Testis (tissue), 3 donors: ENCODE results near the gene TMOD4. TPM values are rescaled to one million over a fixed set of nuclear protein-coding genes. Genes with fewer than 3 reads are reported as not detected.

ENCODE experiments used
- DNase-seq: peaks from one replicate; pipeline ENCODE4 v3.0.0-alpha.2; 2019
- H3K27ac ChIP-seq, 2 donors: fragments of 200-600 bp; sonication (generic); one replicate each; pipeline ENCODE4 v1.5.1; 2019
- H3K27me3 ChIP-seq: fragments of 200-600 bp; sonication (generic); one replicate; pipeline ENCODE4 v1.5.1; 2019
- H3K36me3 ChIP-seq: fragments of 200-600 bp; sonication (generic); one replicate; pipeline ENCODE4 v1.5.1; 2017; ENCODE audit warnings: low read depth; ENCODE audit errors: missing control alignments
- H3K4me1 ChIP-seq: fragments of 200-600 bp; sonication (generic); one replicate; pipeline ENCODE4 v1.5.1; 2019
- H3K4me3 ChIP-seq, 2 donors: fragments of 200-600 bp; sonication (generic); one replicate each; pipeline ENCODE4 v1.5.1; 2017 to 2019
- H3K9me3 ChIP-seq: fragments of 200-600 bp; sonication (generic); one replicate; pipeline ENCODE4 v1.5.1; 2017
- POLR2A ChIP-seq: fragments of 450-650 bp; IDR thresholded peaks from one replicate; pipeline ENCODE4 v1.6.1; 2017; ENCODE audit warnings: antibody characterized with exemption, mild to moderate bottlenecking, moderate library complexity
- WGBS, 2 donors: methylation state at CpG; one replicate each; pipeline ENCODE4 v1.1.5; 2018; 5-methylcytosine and 5-hydroxymethylcytosine counted together
- intact Hi-C: fragments of 100-400 bp; cut with DNase I; formaldehyde crosslinking; loops from one replicate; pipeline ENCODE4 v1.15.1; 2023; ENCODE audit warnings: low total_unique reads
- polyA plus RNA-seq: library from polyadenylated mRNA; stranded (reverse); fragments of 350-450 nt; fragmentation: Illumina TruSeq; extraction: RNeasy Lipid Tissue Mini Kit (QIAGEN cat#74804); gene quantifications from one replicate; pipeline ENCODE4 v1.2.3, GENCODE V29; 2014; ENCODE audit warnings: low read depth, low replicate concordance; ENCODE audit not compliant: insufficient read depth
- total RNA-seq, 2 donors: library from RNA; depleted of rRNA; stranded (reverse); fragments of >200 nt; gene quantifications; one replicate each; pipeline ENCODE4 v1.2.3, GENCODE V29; 2016
- TF ChIP-seq, protein P1 (sequence below), 3 experiments: fragments of 450-650 bp in 2 of 3; fragments of 200-600 bp in 1 of 3; sonication (generic) in 1 of 3; IDR thresholded peaks; one replicate each; pipeline ENCODE4 v1.5.1; 2016 to 2019; ENCODE audit warnings: antibody characterized with exemption in 3 of 3, mild to moderate bottlenecking in 2 of 3, moderate library complexity in 1 of 3

The TMOD4 gene
- total and polyA plus RNA-seq, 3 donors from 2014 or later: 2.1 TPM; not detected in 2

- Histone ChIP-seq H3K36me3 (no peaks in the 10 kb centered on the region), H3K9me3 (no peaks in the 10 kb centered on the region), H3K27ac (peak overlapping the region; percentile 66 to 85), H3K4me1 (peaks cover 46% of the 10 kb centered on the region), H3K27me3 (no peaks in the 10 kb centered on the region), H3K4me3 (peak overlapping the region; percentile 86 to 93)
- DNase-seq: no peak
- TF ChIP-seq, protein P1, sequence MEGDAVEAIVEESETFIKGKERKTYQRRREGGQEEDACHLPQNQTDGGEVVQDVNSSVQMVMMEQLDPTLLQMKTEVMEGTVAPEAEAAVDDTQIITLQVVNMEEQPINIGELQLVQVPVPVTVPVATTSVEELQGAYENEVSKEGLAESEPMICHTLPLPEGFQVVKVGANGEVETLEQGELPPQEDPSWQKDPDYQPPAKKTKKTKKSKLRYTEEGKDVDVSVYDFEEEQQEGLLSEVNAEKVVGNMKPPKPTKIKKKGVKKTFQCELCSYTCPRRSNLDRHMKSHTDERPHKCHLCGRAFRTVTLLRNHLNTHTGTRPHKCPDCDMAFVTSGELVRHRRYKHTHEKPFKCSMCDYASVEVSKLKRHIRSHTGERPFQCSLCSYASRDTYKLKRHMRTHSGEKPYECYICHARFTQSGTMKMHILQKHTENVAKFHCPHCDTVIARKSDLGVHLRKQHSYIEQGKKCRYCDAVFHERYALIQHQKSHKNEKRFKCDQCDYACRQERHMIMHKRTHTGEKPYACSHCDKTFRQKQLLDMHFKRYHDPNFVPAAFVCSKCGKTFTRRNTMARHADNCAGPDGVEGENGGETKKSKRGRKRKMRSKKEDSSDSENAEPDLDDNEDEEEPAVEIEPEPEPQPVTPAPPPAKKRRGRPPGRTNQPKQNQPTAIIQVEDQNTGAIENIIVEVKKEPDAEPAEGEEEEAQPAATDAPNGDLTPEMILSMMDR (IDR thresholded peaks at IDR 0.05): no peak
- no peak for TF ChIP-seq POLR2A
- intact Hi-C loops: no loop called here
- WGBS, 2 donors: 4 to 7% methylated on average over 7 of the region's 7 CpGs
Measured at GRCh38 chr1:151147132-151147503, 28.7 kb downstream of the TMOD4 start.

- Histone ChIP-seq H3K27me3 (no peaks in the 10 kb centered on the region), H3K27ac (peak within 1 kb of the TSS; percentile 66 to 85), H3K9me3 (no peaks in the 10 kb centered on the region), H3K4me1 (peaks cover 46% of the 10 kb centered on the region), H3K4me3 (peak within 1 kb of the TSS; percentile 86 to 93), H3K36me3 (no peaks in the 10 kb centered on the region)
- TF ChIP-seq, protein P1 (IDR thresholded peaks at IDR 0.05): no peak
- TF ChIP-seq POLR2A: peak; percentile 68
- intact Hi-C loops: no loop called here
- 0 to 1% methylated on average over 10 to 60 of the region's 61 CpGs for WGBS, 2 donors
- peak; percentile 97 for DNase-seq
Measured at GRCh38 chr1:151146412-151147131, 29.2 kb downstream of the TMOD4 start, which contains the start of gene SEMA6C. Gene SEMA6C, minus strand, starts transcription at chr1:151146631. Its CDS starts 4,010 bp downstream, at chr1:151142621.

DNA sequence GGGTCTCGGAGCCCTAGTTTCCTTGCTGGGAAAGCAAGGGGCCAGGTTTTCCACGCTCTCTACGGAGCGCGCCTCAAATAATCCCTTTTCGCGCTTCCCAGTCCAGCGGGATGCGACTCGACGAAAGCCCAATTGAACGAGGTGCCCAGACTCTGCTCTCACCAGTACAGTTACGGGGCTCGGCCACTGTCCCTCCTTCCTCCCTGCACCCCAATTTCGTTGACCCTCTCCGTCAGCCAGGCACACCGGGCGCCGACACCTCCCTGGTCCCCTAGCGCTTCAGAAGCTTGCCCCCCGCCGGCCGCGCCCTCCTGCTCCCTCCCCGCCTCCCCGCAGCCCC is 29.7 kb downstream of the TMOD4 start:
- 0% methylated on average over 12 to 26 of the region's 26 CpGs for WGBS, 2 donors
- Histone ChIP-seq H3K9me3 (no peaks in the 10 kb centered on the region), H3K27ac (peak overlapping the region; percentile 66 to 83), H3K27me3 (no peaks in the 10 kb centered on the region), H3K4me3 (peak overlapping the region; percentile 86 to 93), H3K4me1 (peaks cover 46% of the 10 kb centered on the region), H3K36me3 (no peaks in the 10 kb centered on the region)
- TF ChIP-seq, protein P1 (IDR thresholded peaks at IDR 0.05): no peak
- no peak for TF ChIP-seq POLR2A
- intact Hi-C loops: no loop called here
- no peak for DNase-seq

DNA sequence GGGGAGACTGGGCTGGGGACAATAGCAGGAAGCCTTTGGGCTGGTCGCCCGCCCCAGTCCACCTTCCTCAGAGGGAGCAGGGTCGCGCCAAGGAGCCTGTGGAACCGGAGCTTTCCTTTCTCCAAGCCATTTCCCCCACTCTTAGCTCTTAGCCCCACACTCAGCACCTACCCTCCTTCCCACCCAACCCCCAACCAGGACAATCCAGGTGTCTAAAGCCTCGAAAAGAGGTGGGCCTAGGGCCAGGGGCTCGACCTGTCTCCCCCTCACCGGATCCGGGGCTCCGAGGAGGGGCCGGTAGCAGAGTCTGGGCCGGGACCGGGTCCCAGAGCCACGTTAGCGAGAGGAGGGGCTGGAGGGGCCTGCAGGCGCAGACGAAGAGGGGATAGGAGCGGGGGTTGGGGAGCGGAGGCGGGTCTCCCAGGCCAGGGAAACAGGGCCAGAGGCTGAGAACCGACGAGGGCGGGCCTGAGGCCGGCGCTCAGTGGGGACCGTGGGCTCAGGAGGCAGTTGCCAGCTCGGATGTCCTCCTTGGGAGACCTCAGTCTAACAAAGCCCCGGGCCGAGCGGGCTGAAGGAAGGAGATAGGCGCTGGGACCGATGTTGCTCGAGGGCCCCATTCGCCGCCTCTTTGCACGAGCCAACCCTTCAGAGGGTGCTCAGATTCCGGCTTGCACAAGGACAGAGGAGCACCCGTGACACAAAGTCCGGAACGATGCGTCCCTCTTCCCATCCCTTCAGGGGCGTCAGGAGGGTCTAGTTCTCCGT is 30.3 kb downstream of the TMOD4 start:
- Histone ChIP-seq H3K4me1 (peaks cover 46% of the 10 kb centered on the region), H3K9me3 (no peaks in the 10 kb centered on the region), H3K27ac (peak overlapping the region; percentile 66 to 83), H3K27me3 (no peaks in the 10 kb centered on the region), H3K36me3 (no peaks in the 10 kb centered on the region), H3K4me3 (peak overlapping the region; percentile 86 to 93)
- DNase-seq: peak; percentile 31
- TF ChIP-seq POLR2A: no peak
- TF ChIP-seq, protein P1 (IDR thresholded peaks at IDR 0.05): no peak
- intact Hi-C loops: no loop called here
- WGBS, 2 donors: 4 to 5% methylated on average over 17 to 43 of the region's 43 CpGs
